ENCODE measurements around the gene FADS2. TPM values are rescaled to one million over a fixed set of nuclear protein-coding genes. Genes with fewer than 3 reads are reported as not detected.

Gene FADS2
- total and polyA plus RNA-seq, 2 of the 13 experiments (the other 11 are each of a cell fraction or from before 2014, with no cell fraction given) = 90.1 to 124 TPM

GRCh38 chr11:61901397-61901796, 73.3 kb downstream of the FADS2 start (continued):
- TF ChIP-seq ZNF543 (CRISPR knock-in tag; IDR thresholded peaks at IDR 0.05) = peak; percentile 99
- 0 out of 2 replicates have a peak, but pooled peaks have one; percentile 25 for TF ChIP-seq RAD21 (CRISPR knock-in tag; IDR thresholded peaks at IDR 0.05)
- TF ChIP-seq ZNF850 (CRISPR knock-in tag; conservative IDR thresholded peaks at IDR 0.05) = no peak
- no peak for TF ChIP-seq TCF7L2 (IDR thresholded peaks at IDR 0.05; ENCODE audit: low read depth, low read length)
- no peak for TF ChIP-seq ZNF710 (CRISPR knock-in tag; IDR thresholded peaks at IDR 0.05; ENCODE audit: borderline replicate concordance)
- no peak for TF ChIP-seq STAT5B (CRISPR knock-in tag; IDR thresholded peaks at IDR 0.05)
- no peak for TF ChIP-seq SIN3A (IDR thresholded peaks at IDR 0.05; ENCODE audit: borderline replicate concordance, low read depth, low read length)
- TF ChIP-seq NFATC3 (CRISPR knock-in tag; IDR thresholded peaks at IDR 0.05) = no peak

- ChIA-PET POLR2A (no interaction called here), CTCF (ENCODE audit: low intra/inter-chr PET ratio, low total read pairs) (no interaction called here)
- no peak overlapping the region for H3K27ac ChIP-seq (ENCODE audit: extremely low read length, insufficient read depth, low read length)
- intact Hi-C loops (cut with micrococcal nuclease; ENCODE audit: unreplicated experiment) (no loop called here), in situ Hi-C loops (cut with HindIII; ENCODE audit: extremely low pct_ligation_motif_present, low pct_unique_long_range_greater_than_20kb) (no loop called here)
- H2AFZ ChIP-seq (ENCODE audit: low read length) = no peak overlapping the region
- no peak for FAIRE-seq
- no peaks in the 10 kb centered on the region for H3K9me3 ChIP-seq (ENCODE audit: low read length)
- no peaks in the 10 kb centered on the region for H3K27me3 ChIP-seq (ENCODE audit: control insufficient read depth in 1 of 2, insufficient read depth in 2 of 2, low read length in 2 of 2)
- no peak for DNase-seq (ENCODE audit: low spot score)
- no peaks in the 10 kb centered on the region for H3K79me2 ChIP-seq (ENCODE audit: insufficient read depth, low read length)
- H3K4me3 ChIP-seq (replicated peaks in 1 of 3; ENCODE audit: insufficient read depth in 1 of 3, low read depth in 2 of 3, low read length in 3 of 3) = no peak overlapping the region
- H3K4me1 ChIP-seq (ENCODE audit: insufficient read depth, low read length) = peaks cover 36% of the 10 kb centered on the region
- ATAC-seq = no peak
- H3K36me3 ChIP-seq (replicated peaks in 1 of 2; ENCODE audit: control insufficient read depth in 1 of 2, insufficient read depth in 2 of 2, low read length in 2 of 2) = no peaks in the 10 kb centered on the region
- TF ChIP-seq ERF (CRISPR knock-in tag; IDR thresholded peaks at IDR 0.05) (no peak), ZNF280B (CRISPR knock-in tag; IDR thresholded peaks at IDR 0.05; ENCODE audit: borderline replicate concordance) (no peak)
- no TSS peak for BruUV-seq (replicated peaks)
- WGBS (ENCODE audit: low lambda C conversion rate) = 89% methylated on average over 6 of the region's 11 CpGs
- H4K20me1 ChIP-seq (ENCODE audit: insufficient read depth, low read length) = no peaks in the 10 kb centered on the region
- no peak overlapping the region for H3K9ac ChIP-seq (ENCODE audit: insufficient read depth, low read depth, low read length)
- no peak overlapping the region for H3K4me2 ChIP-seq (ENCODE audit: low read depth, low read length)
These were observed 74.2 kb downstream of the FADS2 start for GRCh38 chr11:61902313-61902712.

Data from HepG2 (cell line).